ENCODE measurements around the gene LRRFIP1.

GRCh38 chr2:237640493-237640998 lies 13.2 kb downstream of the LRRFIP1 start:
- TF ChIP-seq POLR2AphosphoS5 (IDR thresholded peaks at IDR 0.05; ENCODE audit: low read depth, low read length), result no peak
- TF ChIP-seq, protein P1, sequence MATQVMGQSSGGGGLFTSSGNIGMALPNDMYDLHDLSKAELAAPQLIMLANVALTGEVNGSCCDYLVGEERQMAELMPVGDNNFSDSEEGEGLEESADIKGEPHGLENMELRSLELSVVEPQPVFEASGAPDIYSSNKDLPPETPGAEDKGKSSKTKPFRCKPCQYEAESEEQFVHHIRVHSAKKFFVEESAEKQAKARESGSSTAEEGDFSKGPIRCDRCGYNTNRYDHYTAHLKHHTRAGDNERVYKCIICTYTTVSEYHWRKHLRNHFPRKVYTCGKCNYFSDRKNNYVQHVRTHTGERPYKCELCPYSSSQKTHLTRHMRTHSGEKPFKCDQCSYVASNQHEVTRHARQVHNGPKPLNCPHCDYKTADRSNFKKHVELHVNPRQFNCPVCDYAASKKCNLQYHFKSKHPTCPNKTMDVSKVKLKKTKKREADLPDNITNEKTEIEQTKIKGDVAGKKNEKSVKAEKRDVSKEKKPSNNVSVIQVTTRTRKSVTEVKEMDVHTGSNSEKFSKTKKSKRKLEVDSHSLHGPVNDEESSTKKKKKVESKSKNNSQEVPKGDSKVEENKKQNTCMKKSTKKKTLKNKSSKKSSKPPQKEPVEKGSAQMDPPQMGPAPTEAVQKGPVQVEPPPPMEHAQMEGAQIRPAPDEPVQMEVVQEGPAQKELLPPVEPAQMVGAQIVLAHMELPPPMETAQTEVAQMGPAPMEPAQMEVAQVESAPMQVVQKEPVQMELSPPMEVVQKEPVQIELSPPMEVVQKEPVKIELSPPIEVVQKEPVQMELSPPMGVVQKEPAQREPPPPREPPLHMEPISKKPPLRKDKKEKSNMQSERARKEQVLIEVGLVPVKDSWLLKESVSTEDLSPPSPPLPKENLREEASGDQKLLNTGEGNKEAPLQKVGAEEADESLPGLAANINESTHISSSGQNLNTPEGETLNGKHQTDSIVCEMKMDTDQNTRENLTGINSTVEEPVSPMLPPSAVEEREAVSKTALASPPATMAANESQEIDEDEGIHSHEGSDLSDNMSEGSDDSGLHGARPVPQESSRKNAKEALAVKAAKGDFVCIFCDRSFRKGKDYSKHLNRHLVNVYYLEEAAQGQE (IDR thresholded peaks at IDR 0.05; ENCODE audit: insufficient read depth in 1 of 2, low read depth in 2 of 2, low read length in 2 of 2), result no peak
- TF ChIP-seq TAF1 (IDR thresholded peaks at IDR 0.05; ENCODE audit: borderline replicate concordance, insufficient read depth, low read length), result no peak
- TF ChIP-seq SIN3A (IDR thresholded peaks at IDR 0.05; ENCODE audit: borderline replicate concordance, insufficient read depth, low read length), result no peak
